WERI-Rb-1 (cell line): ENCODE measurements around the gene SASS6.
"Not testable (repeated sequence)": the region's sequence is repeated elsewhere in the genome, so short reads cannot be mapped to it uniquely, and the experiment has no call there.

Experiments used
- DNase-seq: peaks from one replicate; pipeline ENCODE4 v3.0.0-alpha.2; 2020
- H3K27ac ChIP-seq: fragments of 250-450 bp; sonication (Bioruptor Pico); 2 replicates; pipeline ENCODE4 v1.5.1; 2020; ENCODE audit warnings: mild to moderate bottlenecking, moderate library complexity
- H3K27me3 ChIP-seq: fragments of 250-450 bp; sonication (Bioruptor Pico); 2 replicates; pipeline ENCODE4 v1.5.1; 2021; ENCODE audit warnings: mild to moderate bottlenecking, low read depth, moderate library complexity; ENCODE audit not compliant: insufficient read depth, severe bottlenecking
- H3K36me3 ChIP-seq: fragments of 250-450 bp; sonication (Bioruptor Pico); 2 replicates; pipeline ENCODE4 v1.5.1; 2020; ENCODE audit warnings: mild to moderate bottlenecking, moderate library complexity
- H3K4me3 ChIP-seq: 2 replicates; pipeline ENCODE4 v1.5.1; 2011; ENCODE audit warnings: low read depth, mild to moderate bottlenecking, control low read depth, low read length
- H3K9me3 ChIP-seq: fragments of 250-450 bp; sonication (Bioruptor Pico); 2 replicates; pipeline ENCODE4 v1.5.1; 2021; ENCODE audit warnings: mild to moderate bottlenecking, moderate library complexity; ENCODE audit not compliant: severe bottlenecking
- CTCF ChIP-seq: IDR thresholded peaks from 2 replicates; pipeline ENCODE4 v1.5.1; 2011; ENCODE audit warnings: low read depth, mild to moderate bottlenecking, control low read depth, inconsistent platforms, low read length

The SASS6 gene

GRCh38 chr1:100053119-100053518 lies 79.6 kb downstream of the SASS6 start:
- Histone ChIP-seq H3K9me3 (no peaks in the 10 kb centered on the region), H3K27ac (no peak overlapping the region), H3K4me3 (no peak overlapping the region), H3K27me3 (no peaks in the 10 kb centered on the region), H3K36me3 (peaks cover 17% of the 10 kb centered on the region; the same call in 1 of the 2 replicates)
- TF ChIP-seq CTCF, result no peak
- no peak for DNase-seq

- Histone ChIP-seq H3K27ac (no peak overlapping the region), H3K4me3 (no peak overlapping the region), H3K27me3 (no peaks in the 10 kb centered on the region), H3K9me3 (no peaks in the 10 kb centered on the region), H3K36me3 (peaks cover 16% of the 10 kb centered on the region; the same call in 1 of the 2 replicates)
- DNase-seq, result no peak
- TF ChIP-seq CTCF, result no peak
Measured at GRCh38 chr1:100051893-100052292, 80.8 kb downstream of the SASS6 start.

DNA sequence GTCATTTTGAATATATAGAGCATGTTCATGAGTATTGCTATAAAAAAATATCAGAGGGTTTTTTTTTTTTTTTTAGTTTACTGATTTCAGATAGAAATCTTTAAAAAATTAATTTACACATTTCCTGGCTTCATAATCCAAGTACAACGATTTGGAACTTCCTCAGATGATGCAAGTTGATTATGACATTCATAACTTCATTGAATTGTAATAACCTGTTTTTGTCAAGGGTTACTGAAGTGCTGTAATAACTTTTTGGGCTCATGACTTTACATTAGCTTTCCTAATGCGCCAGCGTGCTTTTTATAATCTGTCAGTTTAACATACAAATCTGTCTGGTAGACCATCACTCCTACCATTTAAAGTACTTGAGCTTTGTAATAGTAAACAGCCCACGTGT lies 81.3 kb downstream of the SASS6 start:
- TF ChIP-seq CTCF, result no peak
- Histone ChIP-seq H3K9me3 (no peaks in the 10 kb centered on the region), H3K36me3 (peaks cover 16% of the 10 kb centered on the region; the same call in 1 of the 2 replicates), H3K27me3 (no peaks in the 10 kb centered on the region), H3K27ac (no peak overlapping the region), H3K4me3 (no peak overlapping the region)
- no peak for DNase-seq

- Histone ChIP-seq H3K27ac (no peak overlapping the region), H3K9me3 (no peaks in the 10 kb centered on the region), H3K27me3 (no peaks in the 10 kb centered on the region), H3K36me3 (peaks cover 11% of the 10 kb centered on the region), H3K4me3 (no peak overlapping the region)
- DNase-seq, result no peak
- TF ChIP-seq CTCF, result no peak
Measured at GRCh38 chr1:100050139-100050538, 82.6 kb downstream of the SASS6 start.

DNA sequence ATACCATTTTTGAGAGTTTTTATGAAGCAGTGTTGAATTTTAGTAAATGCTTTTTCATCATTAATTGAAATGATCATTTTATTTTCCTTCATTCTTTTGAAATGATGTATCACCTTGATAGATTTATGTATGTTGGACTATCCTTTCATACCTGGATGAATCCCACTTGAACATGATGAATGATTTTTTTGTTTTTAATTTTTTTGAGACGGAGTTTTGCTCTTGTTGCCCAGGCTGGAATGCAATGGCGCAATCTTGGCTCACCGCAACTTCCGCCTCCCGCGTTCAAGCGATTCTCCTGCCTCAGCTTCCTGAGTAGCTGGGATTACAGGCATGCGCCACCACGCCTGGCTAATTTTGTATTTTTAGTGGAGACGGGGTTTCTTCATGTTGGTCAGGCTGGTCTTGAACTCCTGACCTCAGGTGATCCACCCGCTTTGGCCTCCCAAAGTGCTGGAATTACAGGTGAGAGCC lies 85.5 kb downstream of the SASS6 start:
- peaks cover 17% of the 10 kb centered on the region for H3K36me3 ChIP-seq
- H3K4me3 ChIP-seq, H3K9me3 ChIP-seq, DNase-seq, H3K27me3 ChIP-seq, H3K27ac ChIP-seq: not testable (repeated sequence)

DNA sequence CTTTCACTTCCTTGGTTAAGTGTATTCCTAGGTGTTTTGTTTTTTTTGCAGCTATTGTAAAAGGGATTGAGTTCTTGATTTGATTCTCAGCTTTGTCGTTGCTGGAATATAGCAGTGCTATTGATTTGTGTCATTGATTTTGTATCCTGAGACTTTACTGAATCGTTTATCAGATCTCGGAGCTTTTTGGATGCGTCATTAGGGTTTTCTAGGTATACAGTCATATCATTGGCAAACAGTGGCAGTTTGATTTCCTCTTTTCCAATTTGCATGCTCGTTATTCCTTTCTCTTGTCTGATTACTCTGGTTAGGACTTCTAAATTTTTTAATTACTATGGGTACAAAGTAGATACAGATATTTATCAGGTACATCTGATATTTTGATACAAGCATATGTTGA lies 87.5 kb downstream of the SASS6 start:
- TF ChIP-seq CTCF, result no peak
- Histone ChIP-seq H3K4me3 (no peak overlapping the region), H3K9me3 (no peaks in the 10 kb centered on the region), H3K36me3 (peaks cover 9% of the 10 kb centered on the region), H3K27ac (no peak overlapping the region), H3K27me3 (no peaks in the 10 kb centered on the region)
- DNase-seq, result no peak
